ENCODE data around the gene CYLC1.

CYLC1 gene

DNA sequence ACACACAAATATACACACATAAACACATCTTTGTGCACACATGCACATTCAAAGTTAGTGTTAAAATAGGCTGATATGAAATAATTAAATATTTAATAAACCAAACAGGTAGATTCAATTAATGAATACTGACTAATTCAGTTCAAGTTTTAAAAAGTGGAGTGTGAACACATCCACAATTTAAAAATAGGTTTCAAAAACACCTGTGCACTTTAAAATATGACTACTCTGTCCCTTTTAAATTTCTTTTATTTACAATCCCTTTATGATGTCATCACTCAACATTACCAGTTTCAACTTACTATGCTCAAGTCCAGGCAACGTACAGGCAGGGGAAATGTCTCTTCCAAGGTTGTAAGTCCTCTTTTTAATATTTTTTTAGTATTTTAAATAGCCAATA lies at the start of gene CYLC1:
Gene CYLC1 (plus strand): TSS at position 301 of the 400 bp plus-strand sequence. CDS start 37 bp downstream, at position 338.
- no peaks in the 10 kb centered on the region for H3K9me3 Mint-ChIP-seq (ENCODE audit: low read depth)
- H3K36me3 Mint-ChIP-seq, result no peaks in the 10 kb centered on the region
- no peak within 1 kb of the TSS for H3K4me3 Mint-ChIP-seq
- H3K27me3 Mint-ChIP-seq, result no peaks in the 10 kb centered on the region
- H3K4me1 Mint-ChIP-seq (ENCODE audit: low read depth), result no peaks in the 10 kb centered on the region
- no peak within 1 kb of the TSS for H3K27ac Mint-ChIP-seq

DNA sequence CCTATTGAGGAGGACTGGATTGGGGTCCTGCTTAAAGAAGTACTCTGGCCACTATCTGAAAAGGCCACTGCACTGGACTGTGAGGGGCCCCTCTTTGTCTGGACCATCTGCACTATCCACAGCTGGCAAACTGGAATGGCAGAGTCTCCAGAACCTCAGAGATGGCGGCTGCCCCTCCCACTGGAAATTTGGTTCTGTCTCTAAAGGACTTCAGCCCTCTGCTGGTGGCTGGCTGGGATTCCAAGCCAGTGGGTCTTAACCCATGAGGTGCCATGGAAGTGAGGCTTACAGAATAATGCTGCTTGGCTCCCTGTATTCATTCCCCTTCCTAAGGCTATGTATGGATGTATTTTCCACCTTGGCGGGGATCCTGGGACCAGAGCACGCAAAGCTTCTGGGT lies 41.6 kb upstream of the CYLC1 start:
- no peak overlapping the region for H3K27ac Mint-ChIP-seq
- no peaks in the 10 kb centered on the region for H3K27me3 Mint-ChIP-seq
- no peaks in the 10 kb centered on the region for H3K36me3 Mint-ChIP-seq
- peaks cover 5% of the 10 kb centered on the region for H3K9me3 Mint-ChIP-seq (ENCODE audit: low read depth)
- no peak overlapping the region for H3K4me3 Mint-ChIP-seq
- no peaks in the 10 kb centered on the region for H3K4me1 Mint-ChIP-seq (ENCODE audit: low read depth)

GRCh38 chrX:83829874-83830273 lies 31.1 kb upstream of the CYLC1 start:
- no peak overlapping the region for H3K27ac Mint-ChIP-seq
- H3K4me1 Mint-ChIP-seq (ENCODE audit: low read depth), result no peaks in the 10 kb centered on the region
- H3K4me3 Mint-ChIP-seq, result no peak overlapping the region
- no peaks in the 10 kb centered on the region for H3K27me3 Mint-ChIP-seq
- H3K36me3 Mint-ChIP-seq, result no peaks in the 10 kb centered on the region
- no peaks in the 10 kb centered on the region for H3K9me3 Mint-ChIP-seq (ENCODE audit: low read depth)

- H3K36me3 Mint-ChIP-seq, result no peaks in the 10 kb centered on the region
- no peaks in the 10 kb centered on the region for H3K27me3 Mint-ChIP-seq
- no peak overlapping the region for H3K27ac Mint-ChIP-seq
- H3K9me3 Mint-ChIP-seq (ENCODE audit: low read depth), result no peaks in the 10 kb centered on the region
- no peaks in the 10 kb centered on the region for H3K4me1 Mint-ChIP-seq (ENCODE audit: low read depth)
- H3K4me3 Mint-ChIP-seq, result no peak overlapping the region
These were observed 15.5 kb upstream of the CYLC1 start for GRCh38 chrX:83845397-83845796.

DNA sequence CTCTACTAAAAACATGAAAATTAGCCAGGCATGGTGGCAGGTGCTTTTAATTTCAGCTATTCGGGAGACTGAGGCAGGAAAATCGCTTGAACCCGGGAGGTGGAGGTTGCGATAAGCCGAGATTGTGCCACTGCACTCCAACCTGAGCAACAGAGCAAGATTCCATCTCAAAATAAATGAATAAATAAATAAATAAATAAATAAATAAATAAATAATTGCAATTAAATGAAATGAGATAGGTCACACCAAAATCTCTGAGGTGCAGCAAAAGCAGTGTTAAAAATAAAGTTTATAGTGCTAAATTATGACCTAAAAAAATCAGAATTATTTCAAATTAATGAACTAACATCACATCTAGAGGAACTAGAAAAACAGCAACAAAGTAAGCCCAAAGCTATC lies 13.6 kb upstream of the CYLC1 start:
- H3K9me3 Mint-ChIP-seq (ENCODE audit: low read depth), result no peaks in the 10 kb centered on the region
- H3K27ac Mint-ChIP-seq, result no peak overlapping the region
- H3K36me3 Mint-ChIP-seq, result no peaks in the 10 kb centered on the region
- H3K4me3 Mint-ChIP-seq, result no peak overlapping the region
- no peaks in the 10 kb centered on the region for H3K4me1 Mint-ChIP-seq (ENCODE audit: low read depth)
- no peaks in the 10 kb centered on the region for H3K27me3 Mint-ChIP-seq

DNA sequence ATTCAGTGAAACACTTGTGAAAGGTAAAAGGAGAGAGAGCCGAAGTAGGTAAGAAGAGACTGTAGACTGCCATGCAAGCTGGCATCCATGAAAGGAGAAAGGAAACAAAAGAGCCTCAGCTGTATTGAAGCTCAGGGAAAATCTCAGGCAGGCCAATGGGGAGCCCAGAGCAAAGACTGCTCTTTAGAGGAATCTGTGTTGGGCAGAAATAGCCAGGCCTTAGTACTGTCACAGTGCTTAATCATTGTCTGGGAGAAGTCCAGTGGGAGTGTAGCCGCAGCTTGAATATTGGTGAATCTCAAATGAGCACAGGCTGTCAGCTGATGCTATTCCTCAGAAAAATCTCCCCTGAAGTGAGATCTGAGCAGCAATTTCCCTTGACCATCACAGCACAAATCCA lies 27.6 kb downstream of the CYLC1 start:
- Mint-ChIP-seq H3K27ac (no peak overlapping the region), H3K27me3 (no peaks in the 10 kb centered on the region), H3K4me1 (ENCODE audit: low read depth) (no peaks in the 10 kb centered on the region), H3K4me3 (no peak overlapping the region), H3K9me3 (ENCODE audit: low read depth) (no peaks in the 10 kb centered on the region), H3K36me3 (no peaks in the 10 kb centered on the region)

DNA sequence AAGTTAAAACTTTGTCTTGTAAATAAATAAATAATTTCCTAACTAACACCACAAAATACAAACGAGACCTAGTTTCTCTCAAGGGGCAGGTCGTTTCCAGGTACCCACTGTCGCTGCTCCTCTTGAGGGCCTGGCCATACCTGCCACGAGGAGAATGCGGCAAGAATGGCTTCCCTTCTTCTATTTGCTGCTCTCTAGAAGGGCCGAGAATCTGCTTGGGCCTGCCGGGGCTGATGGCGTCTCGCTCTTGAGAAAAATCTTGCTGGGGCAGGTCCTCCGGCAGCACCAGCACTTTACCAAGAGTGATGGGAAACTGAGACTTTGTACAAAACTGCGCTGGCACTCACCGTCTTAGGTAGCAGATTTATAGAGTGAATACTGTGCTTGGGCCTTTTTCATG lies 31.5 kb downstream of the CYLC1 start:
- Mint-ChIP-seq H3K36me3 (no peaks in the 10 kb centered on the region), H3K27me3 (no peaks in the 10 kb centered on the region), H3K4me3 (no peak overlapping the region), H3K9me3 (ENCODE audit: low read depth) (no peaks in the 10 kb centered on the region), H3K4me1 (ENCODE audit: low read depth) (no peaks in the 10 kb centered on the region), H3K27ac (no peak overlapping the region)

GRCh38 chrX:83906921-83907320 lies 46.0 kb downstream of the CYLC1 start:
- Mint-ChIP-seq H3K36me3 (no peaks in the 10 kb centered on the region), H3K27me3 (no peaks in the 10 kb centered on the region), H3K4me3 (no peak overlapping the region), H3K9me3 (ENCODE audit: low read depth) (no peaks in the 10 kb centered on the region), H3K4me1 (ENCODE audit: low read depth) (no peaks in the 10 kb centered on the region), H3K27ac (no peak overlapping the region)

GRCh38 chrX:83916525-83916924 lies 55.6 kb downstream of the CYLC1 start:
- Mint-ChIP-seq H3K27me3 (no peaks in the 10 kb centered on the region), H3K9me3 (ENCODE audit: low read depth) (no peaks in the 10 kb centered on the region), H3K36me3 (no peaks in the 10 kb centered on the region), H3K27ac (no peak overlapping the region), H3K4me3 (no peak overlapping the region), H3K4me1 (ENCODE audit: low read depth) (no peaks in the 10 kb centered on the region)

DNA sequence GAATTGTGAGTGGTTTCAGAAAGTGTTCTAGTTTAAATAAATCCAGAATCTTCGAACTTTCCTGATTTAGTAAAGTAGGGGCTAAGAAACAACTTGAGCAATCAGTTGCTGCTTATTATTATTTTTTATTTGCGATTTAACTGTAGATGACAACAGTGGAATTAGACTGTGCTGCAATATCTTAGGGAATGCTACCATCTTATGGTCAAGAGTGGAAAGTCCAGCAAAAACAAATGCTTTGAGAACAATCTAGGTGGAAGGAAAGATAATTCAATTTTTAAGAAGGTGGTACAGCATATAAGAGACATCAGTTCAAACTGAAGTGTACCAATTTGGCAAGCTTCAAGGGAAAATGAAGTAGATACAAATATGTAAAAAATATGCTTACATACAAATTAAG lies 73.3 kb downstream of the CYLC1 start:
- no peaks in the 10 kb centered on the region for H3K36me3 Mint-ChIP-seq
- H3K27me3 Mint-ChIP-seq, result no peaks in the 10 kb centered on the region
- no peaks in the 10 kb centered on the region for H3K9me3 Mint-ChIP-seq (ENCODE audit: low read depth)
- H3K27ac Mint-ChIP-seq, result no peak overlapping the region
- no peak overlapping the region for H3K4me3 Mint-ChIP-seq
- H3K4me1 Mint-ChIP-seq (ENCODE audit: low read depth), result no peaks in the 10 kb centered on the region
